Pancreas (tissue), 10 donors: Measurements from ENCODE around the gene TBCE. TPM values are rescaled to one million over a fixed set of nuclear protein-coding genes. Genes with fewer than 3 reads are reported as not detected.

ENCODE experiments used
- ATAC-seq, 4 donors: fragments of 200-7000 bp; cut with Tn5 transposase; one replicate each; pipeline versions ENCODE4 v1.8.0 to v1.9.1; 2020; ENCODE audit warnings: mild to moderate bottlenecking in 4 of 4, moderate library complexity in 4 of 4
- DNase-seq, 6 donors: peaks; one replicate each; pipeline ENCODE4 v3.0.0-alpha.2; 2020
- FAIRE-seq: peaks from 2 replicates; lab custom pipeline; 2012; peaks lifted over from hg19 to GRCh38; lab: Jason Lieb, UNC
- H3K27ac ChIP-seq, 4 donors: fragments of 200-600 bp; sonication (generic); 1 replicate in 3 of 4; 2 replicates in 1 of 4; pipeline versions ENCODE4 v1.5.0 to v1.8.0; 2020
- H3K27me3 ChIP-seq, 4 donors: fragments of 200-600 bp; one replicate each; pipeline ENCODE4 v1.8.0; 2021
- H3K36me3 ChIP-seq, 3 donors: fragments of 200-600 bp; sonication (generic) in 1 of 3; one replicate each; pipeline versions ENCODE4 v1.5.0 to v1.8.0; 2020 to 2021
- H3K4me1 ChIP-seq, 3 donors: fragments of 200-600 bp; one replicate each; pipeline ENCODE4 v1.8.0; 2021
- H3K4me3 ChIP-seq, 4 donors: fragments of 200-600 bp; sonication (generic) in 2 of 4; one replicate each; pipeline versions ENCODE4 v1.5.0 to v1.8.0; 2020 to 2021
- H3K9me3 ChIP-seq, 4 donors: fragments of 200-600 bp; one replicate each; pipeline ENCODE4 v1.8.0; 2021
- WGBS, 2 donors: extraction: QIAGEN DNeasy Blood & Tissue Kit; methylation state at CpG; one replicate each; pipeline ENCODE4 v1.1.7; 2013; 5-methylcytosine and 5-hydroxymethylcytosine counted together
- intact Hi-C, 3 donors: fragments of 100-400 bp; cut with DNase I; formaldehyde crosslinking; loops; one replicate each; pipeline versions ENCODE4 v1.11.1 to v1.14.2; 2022
- polyA plus RNA-seq, 2 donors: library from polyadenylated mRNA; stranded (reverse); fragments of 200-250 nt; gene quantifications; one replicate each; pipeline ENCODE4 v1.2.3, GENCODE V29; 2013
- total RNA-seq, 6 donors: library from RNA; stranded (reverse); fragmentation: NEBNext Ultra II Directional in 4 of 6; extraction: Animal tissue kit (Norgen Biotek cat#: 25700) in 4 of 6; gene quantifications; one replicate each; pipeline versions ENCODE4 v1.2.1 to v1.2.4, GENCODE V29; 2021 to 2023
- TF ChIP-seq, protein P1 (sequence below), 4 donors: fragments of 200-600 bp; sonication (generic) in 3 of 4; IDR thresholded peaks; one replicate each; pipeline versions ENCODE4 v1.5.0 to v1.8.0; 2021; ENCODE audit warnings: antibody characterized with exemption in 4 of 4
- donor health status: healthy with polysubstance abuse.
- donor health status: DM: no; HTN: no; CAD: no; lungs with moderate emphysema.
- donor health status: DM: no; HTN: no; CAD: no.
- donor health status: control.
- donor health status: control.
- donor health status: Bipolar disorder and iron deficiency.
- donor health status: DM: yes; HTN: yes; CAD: no.
- donor health status: DM: no; HTN: no; CAD: no.
- donor health status: DM: no; HTN: no; CAD: no.
- donor health status: DM: yes; HTN: yes; CAD: no.

Gene TBCE
- total and polyA plus RNA-seq, 8 donors: 6.9 to 18.8 (median 10.4) TPM

DNA sequence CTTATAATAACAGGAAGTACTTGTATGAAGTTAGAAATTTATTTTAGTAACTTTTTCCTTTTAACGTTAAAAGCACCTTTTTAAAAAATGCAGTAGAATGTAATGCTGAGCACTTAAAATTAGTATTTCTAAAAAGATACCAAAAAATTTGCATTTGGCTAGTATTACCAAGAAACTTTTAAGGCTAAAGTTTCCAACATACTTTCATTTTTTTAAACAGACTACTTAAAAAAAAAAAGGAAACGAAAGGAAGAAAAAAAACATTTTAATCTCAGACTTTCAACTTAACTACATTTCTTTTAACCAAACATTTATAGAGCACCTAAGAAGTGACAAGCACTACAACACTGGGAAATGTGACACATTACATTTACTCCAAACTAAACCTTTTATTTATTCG is 42.1 kb upstream of the TBCE start:
- H3K4me3 ChIP-seq: peak overlapping the region in 2 of 4 donors; percentile 96 to 99

DNA sequence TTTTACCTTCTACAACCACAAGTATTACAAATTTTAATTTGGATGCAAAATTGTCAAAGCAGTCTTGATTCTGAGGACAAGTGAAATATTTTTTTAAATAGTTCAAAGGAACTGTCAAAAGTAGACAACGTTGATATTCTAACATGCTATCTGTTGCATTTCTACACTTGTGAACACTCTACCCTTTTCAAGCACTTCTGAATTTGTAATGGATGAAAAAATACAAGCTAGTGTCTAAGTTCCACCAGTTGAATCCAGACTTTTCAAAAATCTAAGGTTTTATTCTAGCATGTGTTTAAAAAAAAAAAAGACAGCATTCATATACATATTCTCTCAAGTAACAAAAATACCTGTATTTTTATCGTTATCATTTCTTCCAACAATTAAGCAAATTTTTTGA is 41.4 kb upstream of the TBCE start:
- Histone ChIP-seq H3K27ac (peak overlapping the region in 1 of 4 donors; percentile 97), H3K4me1 (peaks cover 23 to 38% (median 37%) of the 10 kb centered on the region in 3 donors), H3K36me3 (no peaks in the 10 kb centered on the region), H3K27me3 (no peaks in the 10 kb centered on the region), H3K4me3 (peak overlapping the region in 3 of 4 donors; percentile 91 to 99 (median 96)), H3K9me3 (no peaks in the 10 kb centered on the region)
- intact Hi-C loops: loop anchor here in 1 of 3 donors (10.0 kb wide), 1 partner anchor 71 kb away; no protein-coding TSS in a partner anchor
- TF ChIP-seq, protein P1, sequence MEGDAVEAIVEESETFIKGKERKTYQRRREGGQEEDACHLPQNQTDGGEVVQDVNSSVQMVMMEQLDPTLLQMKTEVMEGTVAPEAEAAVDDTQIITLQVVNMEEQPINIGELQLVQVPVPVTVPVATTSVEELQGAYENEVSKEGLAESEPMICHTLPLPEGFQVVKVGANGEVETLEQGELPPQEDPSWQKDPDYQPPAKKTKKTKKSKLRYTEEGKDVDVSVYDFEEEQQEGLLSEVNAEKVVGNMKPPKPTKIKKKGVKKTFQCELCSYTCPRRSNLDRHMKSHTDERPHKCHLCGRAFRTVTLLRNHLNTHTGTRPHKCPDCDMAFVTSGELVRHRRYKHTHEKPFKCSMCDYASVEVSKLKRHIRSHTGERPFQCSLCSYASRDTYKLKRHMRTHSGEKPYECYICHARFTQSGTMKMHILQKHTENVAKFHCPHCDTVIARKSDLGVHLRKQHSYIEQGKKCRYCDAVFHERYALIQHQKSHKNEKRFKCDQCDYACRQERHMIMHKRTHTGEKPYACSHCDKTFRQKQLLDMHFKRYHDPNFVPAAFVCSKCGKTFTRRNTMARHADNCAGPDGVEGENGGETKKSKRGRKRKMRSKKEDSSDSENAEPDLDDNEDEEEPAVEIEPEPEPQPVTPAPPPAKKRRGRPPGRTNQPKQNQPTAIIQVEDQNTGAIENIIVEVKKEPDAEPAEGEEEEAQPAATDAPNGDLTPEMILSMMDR (IDR thresholded peaks at IDR 0.05): no peak
- no peak for DNase-seq
- no peak for ATAC-seq
- WGBS, 2 donors: 5 to 11% methylated on average over 2 of the region's 2 CpGs
- FAIRE-seq: no peak

More for the DNA sequence above, 42.1 kb upstream of the TBCE start:
- Histone ChIP-seq H3K27ac (no peak overlapping the region), H3K9me3 (no peaks in the 10 kb centered on the region), H3K36me3 (no peaks in the 10 kb centered on the region), H3K27me3 (no peaks in the 10 kb centered on the region), H3K4me1 (peaks cover 23 to 35% (median 31%) of the 10 kb centered on the region in 3 donors)
- intact Hi-C loops: loop anchor here in 1 of 3 donors (10.0 kb wide), 1 partner anchor 70 kb away; no protein-coding TSS in a partner anchor
- DNase-seq: no peak
- FAIRE-seq: no peak
- WGBS, 2 donors: 12 to 14% methylated on average over 3 of the region's 3 CpGs
- no peak for ATAC-seq
- TF ChIP-seq, protein P1 (IDR thresholded peaks at IDR 0.05): no peak

DNA sequence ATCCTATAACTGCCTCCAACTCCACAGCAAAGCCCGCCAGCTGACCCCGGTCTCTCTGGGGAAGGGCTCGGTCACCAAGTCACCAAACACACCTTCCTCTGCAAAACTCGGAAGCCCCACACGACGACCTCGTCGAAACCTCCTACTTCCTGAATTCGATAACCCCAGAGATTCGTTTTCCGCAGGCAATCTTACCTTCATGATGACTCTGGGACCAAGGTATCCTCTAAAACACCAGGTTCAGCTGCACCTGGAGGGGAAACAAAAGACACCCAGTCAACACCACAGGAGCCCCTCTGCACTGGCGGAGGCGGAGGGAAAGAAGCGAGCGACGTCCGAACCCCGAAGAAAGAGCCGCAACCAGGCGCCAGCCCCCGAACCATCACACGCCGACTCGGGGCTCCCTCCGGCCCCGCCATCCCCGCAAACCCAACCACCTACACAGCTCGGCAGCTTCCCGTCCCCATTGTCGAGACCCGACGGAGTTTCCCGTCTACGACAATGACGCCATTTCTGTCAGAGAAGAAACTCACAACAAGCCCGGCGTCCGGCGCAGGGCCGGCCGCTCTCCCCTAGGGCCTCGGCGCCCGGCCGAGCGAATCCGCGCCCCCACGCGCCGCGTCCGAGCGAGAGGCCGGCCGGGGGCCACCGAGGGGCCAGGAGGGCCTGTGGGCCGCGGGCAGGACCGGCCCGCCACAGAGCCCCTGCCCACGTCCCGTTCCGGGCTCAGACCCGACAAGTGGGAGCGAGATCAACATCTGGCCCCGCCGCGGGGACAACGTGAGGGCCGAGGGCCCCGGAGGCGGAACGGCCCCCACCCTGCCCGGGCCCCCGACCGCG is 40.3 kb upstream of the TBCE start:
- no peak for FAIRE-seq
- H3K4me1 ChIP-seq: peaks cover 23 to 49% (median 48%) of the 10 kb centered on the region in 3 donors

DNA sequence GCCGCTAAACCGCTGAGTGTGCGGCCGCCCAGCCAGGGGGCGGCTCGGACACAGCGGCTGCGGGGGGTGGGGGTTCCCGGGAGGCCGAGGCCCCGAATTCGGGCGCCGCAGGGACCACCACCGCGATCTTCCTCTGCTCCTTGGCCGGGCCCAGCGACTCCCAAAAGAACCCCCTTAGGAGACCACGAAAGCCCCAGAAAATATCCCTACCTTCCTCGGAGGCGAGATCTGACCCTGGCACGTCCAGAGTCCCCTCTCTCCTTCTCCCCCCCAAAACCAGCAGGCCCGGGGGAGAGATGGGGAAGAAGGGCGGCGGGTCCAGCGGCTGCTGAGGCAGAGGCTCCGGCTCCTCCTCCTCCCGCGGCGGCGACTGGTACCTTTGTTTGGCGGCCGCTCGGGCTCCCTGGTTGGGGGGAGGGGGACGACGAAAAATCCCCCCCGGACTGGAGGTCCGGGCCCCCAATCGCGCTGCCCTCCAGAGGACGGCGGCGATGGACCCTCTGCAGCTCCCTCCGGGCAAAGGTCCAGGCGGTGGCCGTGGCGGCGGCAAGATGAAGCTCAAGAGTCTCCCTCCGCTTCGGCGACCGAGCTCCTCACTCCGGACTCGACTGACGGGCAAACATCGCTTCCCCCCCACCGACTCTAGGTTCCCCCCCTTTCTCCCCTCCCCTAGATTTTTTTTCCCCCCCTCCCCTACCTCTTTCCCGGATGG is 39.5 kb upstream of the TBCE start, which contains the start of gene ARID4B:
TSS of gene ARID4B (minus strand) at position 621 of the 712 bp plus-strand sequence. CDS start 1,260 bp downstream, outside the sequence.
- intact Hi-C loops: loop anchor here in 1 of 3 donors (10.0 kb wide), 1 partner anchor 73 kb away; no protein-coding TSS in a partner anchor
- Histone ChIP-seq H3K4me3 (peak within 1 kb of the TSS; percentile 73 to 99 (median 94)), H3K27me3 (no peaks in the 10 kb centered on the region), H3K27ac (peak within 1 kb of the TSS; percentile 87 to 99 (median 92)), H3K9me3 (no peaks in the 10 kb centered on the region), H3K4me1 (peaks cover 23 to 52% (median 49%) of the 10 kb centered on the region in 3 donors), H3K36me3 (no peaks in the 10 kb centered on the region)
- FAIRE-seq (no peak), DNase-seq (peak in 3 of 6 donors; percentile 90 to 91 (median 90)), ATAC-seq (peak; percentile 25 to 47 (median 32))
- TF ChIP-seq, protein P1 (IDR thresholded peaks at IDR 0.05): no peak
- WGBS, 2 donors: 0% methylated on average over 42 to 58 of the region's 58 CpGs

More for the DNA sequence above, 40.3 kb upstream of the TBCE start:
- 0% methylated on average over 71 to 78 of the region's 78 CpGs for WGBS, 2 donors
- Histone ChIP-seq H3K27ac (peak overlapping the region; percentile 87 to 99 (median 92)), H3K9me3 (no peaks in the 10 kb centered on the region), H3K36me3 (no peaks in the 10 kb centered on the region), H3K27me3 (no peaks in the 10 kb centered on the region), H3K4me3 (peak overlapping the region; percentile 73 to 99 (median 94))
- ATAC-seq (peak in 1 of 4 donors; percentile 8), DNase-seq (peak; percentile 31 to 81 (median 51))
- intact Hi-C loops: loop anchor here in 1 of 3 donors (10.0 kb wide), 1 partner anchor 72 kb away; no protein-coding TSS in a partner anchor
- TF ChIP-seq, protein P1 (IDR thresholded peaks at IDR 0.05): no peak
